ENCODE data around the gene DRAXIN. TPM values are rescaled to one million over a fixed set of nuclear protein-coding genes. Genes with fewer than 3 reads are reported as not detected.
A peak's percentile ranks its signal among the peaks of the same experiment; 100 is the strongest.

The DRAXIN gene
- total RNA-seq, 4 donors from 2014 or later, result 0.08 to 0.16 (median 0.12) TPM; not detected in 1

- peaks cover 0 to 21% of the 10 kb centered on the region in 2 donors for H3K36me3 ChIP-seq
- TF ChIP-seq POLR2AphosphoS5 (IDR thresholded peaks at IDR 0.05) (no peak), POLR2A (IDR thresholded peaks at IDR 0.05) (no peak), CTCF (IDR thresholded peaks at IDR 0.05) (no peak), EP300 (IDR thresholded peaks at IDR 0.05) (no peak)
Observed at GRCh38 chr1:11653101-11653860, 38.2 kb upstream of the DRAXIN start.

GRCh38 chr1:11653861-11654136 is 37.7 kb upstream of the DRAXIN start:
- peak overlapping the region; percentile 55 to 89 for H3K4me3 ChIP-seq
- no peaks in the 10 kb centered on the region for H3K9me3 ChIP-seq
- ATAC-seq, result no peak
- no CpG with 5 or more reads among the region's 7 CpGs for WGBS, 2 donors (ENCODE audit: low coverage in 1 of 2)
- H3K4me1 ChIP-seq, result peaks cover 5 to 49% (median 19%) of the 10 kb centered on the region in 3 donors
- H3K27me3 ChIP-seq, result peaks cover 22% of the 10 kb centered on the region
- TF ChIP-seq POLR2A (IDR thresholded peaks at IDR 0.05) (no peak), EP300 (IDR thresholded peaks at IDR 0.05) (no peak), POLR2AphosphoS5 (IDR thresholded peaks at IDR 0.05) (no peak)
- peaks cover 0 to 27% of the 10 kb centered on the region in 2 donors for H3K36me3 ChIP-seq
- peak overlapping the region in 3 of 4 donors; percentile 70 to 84 (median 74) for H3K27ac ChIP-seq

More at GRCh38 chr1:11653101-11653860, 38.2 kb upstream of the DRAXIN start:
- Histone ChIP-seq H3K27ac (peak overlapping the region in 3 of 4 donors; percentile 70 to 84 (median 74)), H3K4me1 (peaks cover 5 to 54% (median 23%) of the 10 kb centered on the region in 3 donors), H3K9me3 (no peaks in the 10 kb centered on the region), H3K4me3 (peak overlapping the region in 1 of 2 donors; percentile 89), H3K27me3 (peaks cover 27% of the 10 kb centered on the region)
- no peak for ATAC-seq
- 72 to 74% methylated on average over 4 to 5 of the region's 17 CpGs for WGBS, 2 donors (ENCODE audit: low coverage in 1 of 2)

- H3K36me3 ChIP-seq, result peaks cover 0 to 32% of the 10 kb centered on the region in 2 donors
- H3K4me1 ChIP-seq, result peaks cover 5 to 44% (median 16%) of the 10 kb centered on the region in 3 donors
- TF ChIP-seq POLR2AphosphoS5 (IDR thresholded peaks at IDR 0.05), result no peak
- TF ChIP-seq POLR2A (IDR thresholded peaks at IDR 0.05), result peak in 1 of 2 donors; percentile 13
- no peak for TF ChIP-seq EP300 (IDR thresholded peaks at IDR 0.05)
- WGBS, 2 donors (ENCODE audit: low coverage in 1 of 2), result no CpG with 5 or more reads among the region's 94 CpGs
- H3K27ac ChIP-seq, result peak within 1 kb of the TSS in 3 of 4 donors; percentile 70 to 84 (median 74)
- peaks cover 16% of the 10 kb centered on the region for H3K27me3 ChIP-seq
- ATAC-seq, result peak; percentile 86
- no peaks in the 10 kb centered on the region for H3K9me3 ChIP-seq
- peak within 1 kb of the TSS; percentile 55 to 89 for H3K4me3 ChIP-seq
Observed at GRCh38 chr1:11654137-11654938, 37.2 kb upstream of the DRAXIN start, which contains the start of the genes FBXO2 and FBXO44. Gene FBXO2 (minus strand): TSS chr1:11654429. CDS start chr1:11654340, 89 bp downstream. Gene FBXO44 (plus strand): TSS chr1:11654877. CDS start chr1:11655836, 959 bp downstream.

- H3K27ac ChIP-seq, result peak overlapping the region in 3 of 4 donors; percentile 70 to 84 (median 74)
- peak; percentile 14 for ATAC-seq
Observed at GRCh38 chr1:11654939-11655808, 36.3 kb upstream of the DRAXIN start.

More at GRCh38 chr1:11654939-11655808, 36.3 kb upstream of the DRAXIN start:
- WGBS, 2 donors (ENCODE audit: low coverage in 1 of 2), result 25% methylated on average over 7 of the region's 45 CpGs; no CpG with 5 or more reads in 1 of the 2 donors
- Histone ChIP-seq H3K9me3 (no peaks in the 10 kb centered on the region), H3K27me3 (peaks cover 8% of the 10 kb centered on the region), H3K36me3 (peaks cover 0 to 40% of the 10 kb centered on the region in 2 donors), H3K4me3 (peak overlapping the region; percentile 55 to 89), H3K4me1 (peaks cover 5 to 35% (median 15%) of the 10 kb centered on the region in 3 donors)
- no peak for TF ChIP-seq CTCF (IDR thresholded peaks at IDR 0.05)
- no peak for TF ChIP-seq POLR2A (IDR thresholded peaks at IDR 0.05)
- TF ChIP-seq POLR2AphosphoS5 (IDR thresholded peaks at IDR 0.05), result no peak
- TF ChIP-seq EP300 (IDR thresholded peaks at IDR 0.05), result no peak
